ENCODE measurements around the gene ZNF805.
"Not testable (repeated sequence)": the region's sequence is repeated elsewhere in the genome, so short reads cannot be mapped to it uniquely, and the experiment has no call there.

Gene ZNF805

GRCh38 chr19:57240311-57241090 lies at the start of gene ZNF805:
Gene ZNF805, plus strand, starts transcription at chr19:57240632. Its CDS starts 260 bp downstream, at chr19:57240892.
- peak; percentile 73 for DNase-seq (ENCODE audit: low read depth, low spot score)

DNA sequence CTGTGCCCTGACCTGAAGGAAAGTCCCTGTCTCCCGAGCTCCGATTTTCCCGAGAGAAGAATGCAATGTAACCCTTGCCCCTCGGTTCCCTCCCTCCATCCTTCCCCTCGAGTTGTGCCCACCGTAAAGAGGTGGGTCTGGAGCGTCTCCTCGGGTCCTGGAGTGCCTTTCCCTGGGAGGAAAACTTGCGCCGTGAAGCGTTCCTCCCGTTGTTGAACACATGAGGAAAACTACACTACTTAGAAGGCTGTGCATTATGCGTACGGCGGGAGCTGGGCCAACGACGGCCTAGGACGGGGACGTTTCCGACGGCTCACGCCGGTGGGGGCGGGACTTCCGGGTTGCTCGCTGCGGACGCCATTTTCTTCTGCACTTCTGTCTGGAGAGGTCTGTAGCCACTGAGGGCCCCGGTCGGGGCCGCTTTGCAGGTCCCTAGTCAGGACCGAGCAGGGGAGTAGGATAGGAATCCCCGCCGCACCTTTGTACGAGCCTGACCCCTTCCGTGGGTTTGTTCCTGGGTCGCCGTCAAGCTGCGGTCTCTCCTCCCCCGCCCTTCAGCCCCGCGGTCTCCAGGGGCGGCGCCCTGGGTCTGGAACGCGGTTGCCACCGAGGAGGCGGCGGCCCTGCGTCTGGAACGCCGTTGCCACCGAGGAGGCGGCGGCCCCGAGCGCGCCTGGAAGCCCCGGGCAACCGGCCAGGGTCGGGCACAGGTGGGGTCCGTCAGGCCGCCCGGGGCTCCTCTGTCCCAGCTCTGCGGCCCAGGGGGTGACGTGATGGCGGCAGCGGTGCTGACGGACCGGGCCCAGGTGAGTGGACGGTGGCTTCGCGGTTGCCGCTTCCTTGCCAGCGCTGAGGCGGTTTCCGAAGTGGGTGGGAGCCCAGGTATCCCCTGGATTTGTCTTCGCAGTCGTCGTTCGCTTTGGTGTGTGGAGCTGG lies 49.0 kb upstream of the ZNF805 start, which contains the start of gene ZNF264:
Gene ZNF264, plus strand, starts transcription at position 360 of the 936 bp plus-strand sequence. Its CDS starts 414 bp downstream, at position 774.
- peak; percentile 51 for DNase-seq (ENCODE audit: low read depth, low spot score)

DNA sequence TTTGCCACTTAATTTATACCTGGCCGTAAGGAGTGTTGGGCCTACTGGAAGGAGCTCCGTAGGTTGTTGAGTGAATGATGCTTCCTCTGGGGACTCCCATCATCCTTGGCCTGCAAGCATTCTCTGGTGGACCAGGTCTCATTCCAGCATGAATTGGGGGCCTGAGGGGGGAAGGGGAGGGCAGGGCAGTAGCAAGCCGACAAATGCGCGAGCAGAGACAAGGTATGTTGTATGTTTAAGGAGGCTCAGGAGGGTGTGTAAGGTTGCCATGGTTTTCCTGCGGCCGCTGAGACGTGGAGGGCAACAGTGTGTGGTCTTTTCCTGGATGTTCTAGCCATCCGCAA lies 48.4 kb upstream of the ZNF805 start:
- no peak for DNase-seq (ENCODE audit: low read depth, low spot score)

DNA sequence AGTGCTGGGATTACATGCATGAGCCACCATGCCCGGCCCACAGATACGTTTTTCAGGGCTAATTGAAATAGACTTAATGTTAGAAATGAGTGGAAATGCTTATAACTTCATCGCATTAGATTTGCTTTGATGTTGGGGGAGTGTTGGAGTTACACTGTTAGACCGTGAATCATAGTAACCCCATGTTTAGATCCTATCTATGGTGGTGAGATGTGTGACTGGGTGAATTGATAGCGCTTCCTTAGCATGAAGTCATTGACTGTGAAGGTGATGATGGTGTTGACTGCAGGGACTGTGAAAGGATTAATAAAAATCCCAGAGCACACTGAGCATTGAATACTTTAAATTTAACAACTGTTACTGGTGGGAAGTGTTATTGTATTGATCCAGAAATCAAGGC lies 47.4 kb upstream of the ZNF805 start:
- no peak for DNase-seq (ENCODE audit: low read depth, low spot score)

DNA sequence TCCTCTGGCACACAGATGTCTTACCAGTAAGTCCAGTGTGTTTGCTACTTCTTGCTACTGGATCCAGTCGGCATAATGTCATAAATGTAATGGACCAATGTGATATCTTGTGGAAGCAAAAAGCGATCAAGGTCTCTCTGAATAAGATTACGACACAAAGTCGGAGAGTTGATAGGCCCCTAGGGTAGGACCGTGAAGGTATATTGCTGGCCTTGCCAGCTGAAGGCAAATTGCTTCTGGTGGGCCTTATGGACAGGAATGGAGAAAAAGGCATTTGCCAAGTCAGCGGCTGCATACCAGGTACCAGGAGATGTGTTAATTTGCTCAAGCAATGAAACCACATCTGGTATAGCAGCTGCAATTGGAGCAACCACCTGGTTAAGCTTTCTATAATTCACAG lies 42.6 kb upstream of the ZNF805 start:
- not testable (repeated sequence) for DNase-seq (ENCODE audit: low read depth, low spot score)

DNA sequence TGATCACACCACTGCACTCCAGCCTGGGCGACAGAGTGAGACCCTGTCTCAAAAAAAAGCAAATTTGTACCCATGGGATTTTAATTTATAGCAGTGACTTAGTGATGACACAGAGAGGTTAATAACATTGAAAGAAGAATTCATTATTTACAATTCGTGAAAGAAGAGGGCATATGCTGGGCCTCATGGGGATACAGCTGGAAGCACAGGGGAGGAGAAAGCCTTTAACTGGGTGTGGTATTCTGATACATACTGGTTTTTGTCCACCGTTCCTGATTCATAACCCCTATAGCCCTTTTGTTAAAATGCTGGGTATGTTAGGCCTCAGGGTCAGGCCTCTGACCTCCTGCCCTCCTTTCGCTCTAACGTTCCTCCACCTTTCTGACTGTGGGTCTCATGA lies 38.3 kb upstream of the ZNF805 start:
- DNase-seq (ENCODE audit: low read depth, low spot score) = no peak

DNA sequence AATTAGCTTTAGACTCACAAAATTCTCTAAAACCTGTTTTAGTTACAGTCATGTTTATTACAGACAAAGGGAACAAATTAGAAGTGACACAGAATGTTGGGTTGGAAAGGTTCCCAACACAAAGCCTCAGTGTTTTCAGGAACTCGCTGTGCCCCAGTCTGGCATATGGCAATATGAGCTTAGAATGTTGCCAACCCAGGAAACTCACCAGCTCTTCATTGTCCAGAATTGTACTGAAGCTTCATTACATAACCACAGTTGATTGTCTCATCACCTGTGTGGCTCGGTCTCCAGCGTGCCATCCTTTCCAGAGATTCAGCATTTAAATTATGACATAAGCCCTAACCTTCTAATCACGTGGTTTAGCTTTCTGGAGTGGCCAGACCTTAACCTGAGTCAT lies 30.1 kb upstream of the ZNF805 start:
- no peak for DNase-seq (ENCODE audit: low read depth, low spot score)

GRCh38 chr19:57212109-57212508 lies 28.3 kb upstream of the ZNF805 start:
- no peak for DNase-seq (ENCODE audit: low read depth, low spot score)

- DNase-seq (ENCODE audit: low read depth, low spot score) = no peak
These were observed 12.9 kb upstream of the ZNF805 start for GRCh38 chr19:57227502-57227901.

GRCh38 chr19:57231686-57232085 lies 8.7 kb upstream of the ZNF805 start:
- DNase-seq (ENCODE audit: low read depth, low spot score) = no peak

DNA sequence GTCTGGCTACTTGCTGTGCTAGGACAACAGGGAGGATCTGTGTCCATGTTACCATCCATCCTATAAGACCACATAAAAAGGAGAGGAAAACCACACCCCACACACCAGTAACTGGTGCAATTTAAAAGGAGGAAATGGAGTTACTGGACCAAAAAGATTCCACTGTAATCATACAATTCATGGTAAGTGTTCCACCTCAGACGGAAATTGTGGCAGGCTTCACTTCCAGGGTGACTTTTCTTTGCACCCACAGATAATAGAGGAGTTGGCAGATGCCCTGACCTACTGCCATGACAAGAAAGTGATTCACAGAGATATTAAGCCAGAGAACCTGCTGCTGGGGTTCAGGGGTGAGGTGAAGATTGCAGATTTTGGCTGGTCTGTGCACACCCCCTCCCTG lies 7.2 kb upstream of the ZNF805 start:
- DNase-seq (ENCODE audit: low read depth, low spot score) = no peak

DNA sequence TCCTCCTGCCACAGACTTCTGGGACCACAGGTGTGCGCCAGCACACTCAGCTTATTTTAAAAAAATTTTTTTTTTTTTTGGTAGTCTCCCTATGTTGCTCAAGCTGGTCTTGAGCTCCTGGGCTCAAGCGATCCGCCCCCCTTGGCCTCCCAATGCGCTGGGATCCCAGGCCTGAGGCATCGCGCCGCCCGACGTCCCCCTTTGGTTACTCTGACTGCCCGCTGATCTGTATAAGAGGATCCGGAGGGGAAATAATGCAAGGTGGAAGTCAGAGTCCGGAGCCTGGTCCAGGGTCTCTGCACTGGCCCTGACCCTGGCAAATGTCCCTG lies 486 bp upstream of the ZNF805 start:
- DNase-seq (ENCODE audit: low read depth, low spot score) = no peak

- no peak for DNase-seq (ENCODE audit: low read depth, low spot score)
These were observed 744 bp downstream of the ZNF805 start for GRCh38 chr19:57241176-57241575.

DNA sequence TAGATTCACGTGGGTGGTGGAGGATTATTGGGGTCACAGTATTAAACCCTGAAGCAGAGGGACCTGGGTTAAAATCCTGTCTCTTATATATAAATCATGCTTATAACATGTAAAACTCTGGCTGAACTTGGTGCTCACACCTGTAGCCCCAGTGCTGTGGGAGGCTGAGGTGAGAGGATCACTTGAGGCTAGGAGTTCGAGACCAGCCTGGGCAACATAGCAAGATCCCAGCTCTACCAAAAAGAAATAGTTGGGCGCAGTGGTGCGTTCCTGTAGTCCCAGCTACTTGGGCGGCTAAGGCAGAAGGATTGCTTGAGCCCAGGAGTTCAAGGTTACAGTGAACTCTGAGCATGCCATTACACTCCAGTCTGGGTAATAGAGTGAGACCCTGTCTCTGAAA lies 2.4 kb downstream of the ZNF805 start:
- DNase-seq (ENCODE audit: low read depth, low spot score) = no peak

DNA sequence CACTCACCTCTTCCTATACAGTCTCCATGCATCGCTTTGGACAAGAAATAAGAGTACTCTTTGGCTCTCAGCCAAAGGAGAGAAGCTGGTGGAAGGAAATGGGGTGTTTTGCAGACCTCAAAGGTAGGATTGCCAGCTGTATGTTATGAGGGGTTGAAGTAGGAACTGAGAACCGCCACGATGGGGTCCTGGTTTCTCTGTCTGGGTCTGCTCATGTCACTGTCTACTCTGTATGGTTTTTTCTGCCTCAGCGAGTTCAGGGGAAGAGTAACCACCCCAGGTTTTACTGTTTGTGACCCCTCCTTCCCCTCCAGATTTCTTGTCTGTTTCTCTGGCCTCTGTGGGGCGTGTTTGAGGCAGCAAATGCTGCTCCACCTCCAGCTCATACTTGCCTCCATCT lies 4.1 kb downstream of the ZNF805 start:
- no peak for DNase-seq (ENCODE audit: low read depth, low spot score)

GRCh38 chr19:57245066-57245465 lies 4.6 kb downstream of the ZNF805 start:
- DNase-seq (ENCODE audit: low read depth, low spot score) = no peak

GRCh38 chr19:57245959-57246358 lies 5.5 kb downstream of the ZNF805 start:
- no peak for DNase-seq (ENCODE audit: low read depth, low spot score)

- DNase-seq (ENCODE audit: low read depth, low spot score) = no peak
These were observed 8.2 kb downstream of the ZNF805 start for GRCh38 chr19:57248646-57249045.

GRCh38 chr19:57249329-57249728 lies 8.9 kb downstream of the ZNF805 start:
- no peak for DNase-seq (ENCODE audit: low read depth, low spot score)

- DNase-seq (ENCODE audit: low read depth, low spot score) = not testable (repeated sequence)
These were observed 13.3 kb downstream of the ZNF805 start for GRCh38 chr19:57253767-57254166.

- DNase-seq (ENCODE audit: low read depth, low spot score) = no peak
These were observed 21.6 kb downstream of the ZNF805 start for GRCh38 chr19:57262044-57262443.

DNA sequence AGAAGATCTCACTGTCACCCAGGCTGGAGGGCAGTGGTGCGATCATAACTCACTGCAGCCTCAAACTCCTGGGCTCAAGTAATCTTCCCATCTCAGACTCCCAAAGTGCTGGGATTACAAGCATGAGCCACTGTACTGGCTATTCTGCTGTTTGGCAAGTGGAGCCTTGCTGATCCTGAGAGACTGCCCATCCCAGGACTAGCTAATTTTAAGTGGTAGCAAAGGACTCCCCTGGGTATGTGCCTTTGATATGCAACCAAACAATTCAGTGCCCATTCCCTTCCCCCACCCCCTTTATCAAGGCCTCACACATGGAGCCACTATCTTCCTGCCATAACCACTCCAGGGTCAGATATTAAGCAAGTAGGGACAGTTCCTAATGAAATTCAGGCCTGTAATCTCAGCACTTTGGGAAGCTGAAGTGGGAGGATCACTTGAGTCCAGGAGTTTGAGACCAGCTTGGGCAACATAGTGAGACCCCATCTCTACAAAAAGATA lies 22.9 kb downstream of the ZNF805 start:
- DNase-seq (ENCODE audit: low read depth, low spot score) = no peak

DNA sequence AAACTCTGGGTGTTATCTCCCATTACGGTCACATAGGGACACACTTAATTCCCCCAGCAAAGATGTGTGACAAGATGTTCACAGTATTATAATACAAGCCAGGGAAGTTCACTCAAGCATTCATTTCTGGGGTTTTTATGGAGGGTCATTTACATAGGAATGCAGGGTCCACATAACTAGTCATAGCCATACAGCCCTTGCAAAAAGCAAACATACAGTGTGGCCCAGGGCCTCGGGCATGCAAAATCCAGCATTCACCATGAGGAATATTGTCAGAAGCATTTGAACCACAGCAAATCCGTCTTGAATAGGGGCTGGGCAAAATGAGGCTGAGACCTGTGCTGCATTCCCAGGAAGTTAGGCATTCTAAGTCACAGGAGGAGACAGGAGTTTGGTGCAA lies 26.9 kb downstream of the ZNF805 start:
- DNase-seq (ENCODE audit: low read depth, low spot score) = no peak
